ENCODE results near the gene CMSS1.
"Not testable (repeated sequence)": the region's sequence is repeated elsewhere in the genome, so short reads cannot be mapped to it uniquely, and the experiment has no call there.

Gene CMSS1

GRCh38 chr3:100227511-100227921 is 409.9 kb downstream of the CMSS1 start:
- POLR2A ChIA-PET: no interaction called here

GRCh38 chr3:100228247-100228646 is 410.6 kb downstream of the CMSS1 start:
- TF ChIP-seq CTCF (IDR thresholded peaks at IDR 0.05; ENCODE audit: control extremely low read depth, extremely low read depth, low read depth, missing control alignments): no peak
- POLR2A ChIA-PET: no interaction called here
- CTCF ChIA-PET: interaction anchor here (0.8 to 1.4 kb wide), 5 partner anchors 9 to 159 kb away, joined by 3 to 4 read pairs (median 4); no protein-coding TSS in a partner anchor
- no peak for DNase-seq (ENCODE audit: extremely low spot score)

More at GRCh38 chr3:100227511-100227921, 409.9 kb downstream of the CMSS1 start:
- no peak for TF ChIP-seq CTCF (IDR thresholded peaks at IDR 0.05; ENCODE audit: control extremely low read depth, extremely low read depth, low read depth, missing control alignments)
- no peak for DNase-seq (ENCODE audit: extremely low spot score)
- CTCF ChIA-PET: no interaction called here

- CTCF ChIA-PET: interaction anchor here (0.8 to 1.4 kb wide), 4 partner anchors 10 to 160 kb away, joined by 3 to 4 read pairs (median 4); no protein-coding TSS in a partner anchor
- POLR2A ChIA-PET: not testable (repeated sequence)
Measured at GRCh38 chr3:100229188-100229587, 411.5 kb downstream of the CMSS1 start.

GRCh38 chr3:100230710-100231109 is 413.0 kb downstream of the CMSS1 start:
- TF ChIP-seq CTCF (IDR thresholded peaks at IDR 0.05; ENCODE audit: control extremely low read depth, extremely low read depth, low read depth, missing control alignments): no peak
- ChIA-PET POLR2A (no interaction called here), CTCF (interaction anchor here (1.1 kb wide), 1 partner anchor 23 kb away, joined by 3 read pairs; no protein-coding TSS in a partner anchor)
- no peak for DNase-seq (ENCODE audit: extremely low spot score)

More at GRCh38 chr3:100229188-100229587, 411.5 kb downstream of the CMSS1 start:
- not testable (repeated sequence) for DNase-seq (ENCODE audit: extremely low spot score)
